Activated B cell treated with CpG ODN at 0.5 μM for 24 hours (primary cell): ENCODE data around the gene ZNF446. TPM values are rescaled to one million over a fixed set of nuclear protein-coding genes. Genes with fewer than 3 reads are reported as not detected.

ENCODE experiments used
- ATAC-seq: fragments of 200-7000 bp; cut with Tn5 transposase; one replicate; pipeline ENCODE4 v1.10.0; 2021; ENCODE audit warnings: low read depth, mild to moderate bottlenecking, moderate library complexity
- CTCF ChIA-PET: fragments of 350-600 bp; sonication (Branson Sonifier 250); formaldehyde crosslinking; loops from one replicate; lab custom pipeline; 2021; ENCODE audit warnings: antibody characterized with exemption; lab: Charles Lee
- POLR2A ChIA-PET: fragments of 350-600 bp; sonication (Branson Sonifier 250); formaldehyde crosslinking; loops from one replicate; lab custom pipeline; 2021; ENCODE audit warnings: antibody characterized with exemption; lab: Charles Lee
- DNase-seq: peaks from one replicate; pipeline ENCODE4 v3.0.0; 2022
- H3K27ac Mint-ChIP-seq: one replicate; pipeline ENCODE4 v1.8.0; 2020; ENCODE audit warnings: mixed read lengths
- H3K27me3 Mint-ChIP-seq: one replicate; pipeline ENCODE4 v1.8.0; 2021; ENCODE audit warnings: mixed read lengths
- H3K36me3 Mint-ChIP-seq: one replicate; pipeline ENCODE4 v1.8.0; 2021; ENCODE audit warnings: low read depth, mixed read lengths
- H3K4me1 Mint-ChIP-seq: one replicate; pipeline ENCODE4 v1.8.0; 2021; ENCODE audit warnings: mixed read lengths
- H3K4me3 Mint-ChIP-seq: one replicate; pipeline ENCODE4 v1.8.0; 2020; ENCODE audit warnings: mild to moderate bottlenecking, mixed read lengths
- H3K9me3 Mint-ChIP-seq: one replicate; pipeline ENCODE4 v1.8.0; 2020; ENCODE audit warnings: mixed read lengths
- intact Hi-C: fragments of 100-400 bp; cut with micrococcal nuclease; formaldehyde crosslinking; loops from one replicate; pipeline ENCODE4 v1.15.1; 2024
- total RNA-seq: library from RNA; stranded (reverse); gene quantifications from 2 replicates; pipeline ENCODE4 v1.2.3, GENCODE V29; 2022
- TF ChIP-seq, protein P1 (sequence below): fragments of 200-600 bp; IDR thresholded peaks from one replicate; pipeline ENCODE4 v1.8.0; 2022; ENCODE audit warnings: antibody characterized with exemption, mild to moderate bottlenecking

Gene ZNF446
- total RNA-seq, 1 donor from 2014 or later, result 9.6 TPM

DNA sequence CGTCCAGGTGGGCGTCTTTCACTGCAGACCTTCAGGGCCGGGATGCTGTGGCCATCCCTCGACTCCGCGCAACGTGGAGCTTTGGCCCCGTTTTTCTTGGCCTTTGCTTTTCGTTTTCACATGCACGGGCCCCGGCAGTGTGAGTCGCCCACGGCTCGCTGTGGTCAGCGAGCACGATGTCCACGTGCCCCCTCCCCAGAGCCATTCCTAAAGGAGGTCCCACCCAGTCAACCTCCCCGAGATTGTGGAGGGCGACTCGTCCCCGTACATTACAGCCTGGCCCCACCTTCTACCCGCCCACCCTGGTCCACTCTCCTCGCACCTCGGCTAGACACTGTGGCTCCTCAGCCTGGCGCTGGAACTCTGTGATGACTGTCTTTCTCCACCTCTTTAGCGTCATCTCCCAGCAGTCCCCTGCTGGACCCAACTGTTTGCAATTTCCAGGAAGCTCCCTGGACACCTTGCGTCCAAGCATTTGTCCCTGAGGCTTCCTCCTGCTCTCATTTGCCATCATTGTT is 405 bp downstream of the ZNF446 start:
- H3K27ac Mint-ChIP-seq, result peak overlapping the region; percentile 78
- TF ChIP-seq, protein P1, sequence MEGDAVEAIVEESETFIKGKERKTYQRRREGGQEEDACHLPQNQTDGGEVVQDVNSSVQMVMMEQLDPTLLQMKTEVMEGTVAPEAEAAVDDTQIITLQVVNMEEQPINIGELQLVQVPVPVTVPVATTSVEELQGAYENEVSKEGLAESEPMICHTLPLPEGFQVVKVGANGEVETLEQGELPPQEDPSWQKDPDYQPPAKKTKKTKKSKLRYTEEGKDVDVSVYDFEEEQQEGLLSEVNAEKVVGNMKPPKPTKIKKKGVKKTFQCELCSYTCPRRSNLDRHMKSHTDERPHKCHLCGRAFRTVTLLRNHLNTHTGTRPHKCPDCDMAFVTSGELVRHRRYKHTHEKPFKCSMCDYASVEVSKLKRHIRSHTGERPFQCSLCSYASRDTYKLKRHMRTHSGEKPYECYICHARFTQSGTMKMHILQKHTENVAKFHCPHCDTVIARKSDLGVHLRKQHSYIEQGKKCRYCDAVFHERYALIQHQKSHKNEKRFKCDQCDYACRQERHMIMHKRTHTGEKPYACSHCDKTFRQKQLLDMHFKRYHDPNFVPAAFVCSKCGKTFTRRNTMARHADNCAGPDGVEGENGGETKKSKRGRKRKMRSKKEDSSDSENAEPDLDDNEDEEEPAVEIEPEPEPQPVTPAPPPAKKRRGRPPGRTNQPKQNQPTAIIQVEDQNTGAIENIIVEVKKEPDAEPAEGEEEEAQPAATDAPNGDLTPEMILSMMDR, result no peak
- ChIA-PET CTCF (interaction anchor here (0.8 kb wide), 1 partner anchor 43 kb away, joined by 3 read pairs; the partner anchor contains the start of gene ZBTB45), POLR2A (interaction anchor here (0.6 to 2.6 kb wide), 3 partner anchors 43 to 99 kb away, joined by 3 to 17 read pairs (median 3); partner anchors contain the start of gene ZBTB45)
- no peak for ATAC-seq
- no peak for DNase-seq
- intact Hi-C loops, result loop anchor here (1.0 to 5.0 kb wide), 8 partner anchors 23 to 150 kb away; partner anchors contain the start of genes MZF1, ZBTB45, ZNF324B and ZNF497
- no peaks in the 10 kb centered on the region for H3K27me3 Mint-ChIP-seq
- peak overlapping the region; percentile 94 for H3K4me3 Mint-ChIP-seq
- H3K9me3 Mint-ChIP-seq, result no peaks in the 10 kb centered on the region
- peaks cover 20% of the 10 kb centered on the region for H3K4me1 Mint-ChIP-seq
- peaks cover 26% of the 10 kb centered on the region for H3K36me3 Mint-ChIP-seq

DNA sequence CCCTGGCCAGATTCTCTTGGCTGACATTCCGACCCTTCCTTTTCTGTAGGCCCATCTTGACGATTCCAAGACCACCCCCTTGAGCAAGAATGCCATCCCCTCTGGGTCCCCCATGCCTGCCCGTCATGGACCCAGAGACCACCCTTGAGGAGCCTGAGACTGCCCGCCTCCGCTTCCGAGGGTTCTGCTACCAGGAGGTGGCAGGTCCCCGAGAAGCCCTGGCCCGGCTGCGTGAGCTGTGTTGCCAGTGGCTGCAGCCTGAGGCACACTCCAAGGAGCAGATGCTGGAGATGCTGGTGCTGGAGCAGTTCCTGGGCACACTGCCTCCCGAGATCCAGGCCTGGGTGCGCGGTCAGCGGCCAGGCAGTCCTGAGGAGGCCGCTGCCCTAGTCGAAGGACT is 978 bp downstream of the ZNF446 start:
- intact Hi-C loops, result loop anchor here (2.0 to 5.0 kb wide), 3 partner anchors 40 to 150 kb away; partner anchors contain the start of genes ZBTB45, ZNF837 and ZSCAN22
- TF ChIP-seq, protein P1, result no peak
- Mint-ChIP-seq H3K4me1 (peaks cover 20% of the 10 kb centered on the region), H3K27ac (peak overlapping the region; percentile 78), H3K36me3 (peaks cover 20% of the 10 kb centered on the region), H3K4me3 (peak overlapping the region; percentile 94), H3K27me3 (no peaks in the 10 kb centered on the region), H3K9me3 (no peaks in the 10 kb centered on the region)
- DNase-seq (no peak), ATAC-seq (no peak)
- ChIA-PET POLR2A (interaction anchor here (2.6 kb wide), 1 partner anchor 42 kb away, joined by 17 read pairs; the partner anchor contains the start of gene ZBTB45), CTCF (no interaction called here)

- no peak for DNase-seq
- Mint-ChIP-seq H3K27me3 (no peaks in the 10 kb centered on the region), H3K4me3 (no peak overlapping the region), H3K9me3 (no peaks in the 10 kb centered on the region), H3K36me3 (peaks cover 13% of the 10 kb centered on the region), H3K4me1 (peaks cover 20% of the 10 kb centered on the region), H3K27ac (no peak overlapping the region)
- no peak for ATAC-seq
- TF ChIP-seq, protein P1, result no peak
- intact Hi-C loops, result loop anchor here (2.0 to 5.0 kb wide), 3 partner anchors 39 to 151 kb away; partner anchors contain the start of genes ZBTB45, ZNF837 and ZSCAN22
- ChIA-PET CTCF (no interaction called here), POLR2A (no interaction called here)
Measured at GRCh38 chr19:58477871-58478270, 1.7 kb downstream of the ZNF446 start.

- Mint-ChIP-seq H3K4me3 (no peak overlapping the region), H3K36me3 (peaks cover 13% of the 10 kb centered on the region), H3K4me1 (peaks cover 19% of the 10 kb centered on the region), H3K27me3 (no peaks in the 10 kb centered on the region), H3K9me3 (no peaks in the 10 kb centered on the region), H3K27ac (no peak overlapping the region)
- CTCF ChIA-PET, result no interaction called here
- intact Hi-C loops, result loop anchor here (5.0 kb wide), 1 partner anchor 38 kb away; the partner anchor contains the start of gene ZBTB45
- no peak for DNase-seq
- ATAC-seq, result no peak
- POLR2A ChIA-PET, result no interaction called here
- TF ChIP-seq, protein P1, result no peak
Measured at GRCh38 chr19:58479303-58479702, 3.2 kb downstream of the ZNF446 start.

DNA sequence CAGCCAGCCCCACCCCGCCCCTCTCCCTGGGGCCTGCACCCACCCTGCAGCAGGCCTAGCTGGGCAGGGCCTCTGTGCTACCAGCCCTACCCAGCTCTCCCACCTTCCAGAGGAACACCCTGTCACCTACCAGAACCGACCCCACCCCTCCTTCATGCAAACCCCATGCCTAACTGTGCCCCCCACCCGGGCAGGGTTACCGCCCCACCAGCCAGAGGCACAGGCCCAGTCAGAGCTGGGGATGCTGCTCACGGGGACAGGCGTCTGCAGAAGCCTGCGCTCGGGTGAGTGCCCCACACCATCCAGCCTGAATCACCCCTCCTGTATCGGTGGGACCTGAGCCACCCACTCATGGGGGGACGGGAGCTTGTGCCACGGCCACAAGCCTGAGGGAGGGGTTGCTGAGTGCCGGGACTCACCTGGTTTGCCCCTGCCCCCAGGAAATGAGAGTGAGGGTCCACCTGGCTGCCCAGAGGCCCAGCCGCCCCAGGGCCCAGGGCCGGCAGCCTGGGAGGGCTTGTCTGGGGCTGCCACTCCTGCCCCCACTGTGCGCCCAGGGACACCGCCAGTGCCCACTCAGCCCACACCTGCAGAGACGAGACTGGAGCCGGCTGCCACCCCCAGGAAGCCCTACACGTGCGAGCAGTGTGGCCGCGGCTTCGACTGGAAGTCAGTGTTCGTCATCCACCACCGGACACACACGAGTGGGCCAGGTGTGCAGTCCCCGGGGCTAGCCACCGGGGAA is 3.8 kb downstream of the ZNF446 start:
- DNase-seq (no peak), ATAC-seq (no peak)
- ChIA-PET CTCF (no interaction called here), POLR2A (no interaction called here)
- intact Hi-C loops, result loop anchor here (5.0 kb wide), 1 partner anchor 37 kb away; the partner anchor contains the start of gene ZBTB45
- no peak overlapping the region for H3K4me3 Mint-ChIP-seq
- no peaks in the 10 kb centered on the region for H3K9me3 Mint-ChIP-seq
- H3K4me1 Mint-ChIP-seq, result peaks cover 14% of the 10 kb centered on the region
- peaks cover 13% of the 10 kb centered on the region for H3K36me3 Mint-ChIP-seq
- no peak overlapping the region for H3K27ac Mint-ChIP-seq
- no peaks in the 10 kb centered on the region for H3K27me3 Mint-ChIP-seq
- TF ChIP-seq, protein P1, result no peak
